Cerebellar nuclear complex (tissue), 1 donor: ENCODE measurements around the gene RTP2.
"Not testable (repeated sequence)": the region's sequence is repeated elsewhere in the genome, so short reads cannot be mapped to it uniquely, and the experiment has no call there.

Experiments
- DNase-seq, 2 experiments: peaks; one replicate each; lab custom pipeline; 2025; lab: John Stamatoyannopoulos, UW

Gene RTP2

GRCh38 chr3:187713504-187713903 is 11.1 kb upstream of the RTP2 start:
- DNase-seq: no peak

GRCh38 chr3:187709155-187709554 is 6.8 kb upstream of the RTP2 start:
- no peak for DNase-seq

DNA sequence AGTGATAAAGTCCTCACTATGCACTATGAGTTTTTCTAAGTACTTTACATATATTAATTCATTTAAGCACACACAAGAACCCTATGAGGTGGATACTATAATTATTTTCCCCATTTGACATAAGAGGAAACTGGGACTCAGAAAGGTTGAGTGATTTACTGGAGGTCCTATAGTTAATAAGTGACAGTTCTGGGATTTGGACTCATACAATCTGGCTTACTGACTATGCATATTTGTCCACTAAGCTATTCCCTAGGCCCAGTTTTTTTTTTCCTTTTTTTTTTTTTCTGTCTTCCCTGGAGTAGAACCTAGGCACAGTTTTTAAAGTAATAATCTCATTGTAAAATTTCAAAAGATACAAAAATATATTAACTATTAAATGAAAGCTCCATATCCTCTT is 6.3 kb upstream of the RTP2 start:
- DNase-seq: no peak

GRCh38 chr3:187706971-187707370 is 4.6 kb upstream of the RTP2 start:
- DNase-seq: no peak

DNA sequence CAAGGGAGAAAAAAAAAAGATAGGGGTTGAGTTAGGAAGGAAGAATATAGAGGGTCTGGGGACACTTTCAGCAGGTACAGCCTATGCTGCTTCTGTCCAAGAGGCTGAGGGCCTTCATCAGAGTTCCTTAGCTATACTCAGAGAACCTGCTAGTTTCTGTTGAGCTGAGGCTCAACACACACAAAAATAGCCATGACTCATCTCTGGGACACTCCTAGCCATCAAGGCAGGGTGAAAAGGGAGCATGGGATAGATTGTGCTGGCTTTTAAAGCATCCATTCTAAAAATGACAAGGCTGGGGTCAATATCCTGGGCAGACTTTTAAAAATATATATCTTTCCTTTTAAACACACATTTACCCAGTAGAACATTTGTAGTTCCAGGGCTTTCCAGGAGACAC is 2.8 kb upstream of the RTP2 start:
- no peak for DNase-seq

- no peak for DNase-seq
Observed at GRCh38 chr3:187700249-187700648, 2.1 kb downstream of the RTP2 start.

GRCh38 chr3:187698499-187699399 is 3.6 kb downstream of the RTP2 start:
- DNase-seq: no peak

- DNase-seq: no peak
Observed at GRCh38 chr3:187696021-187696420, 6.3 kb downstream of the RTP2 start.

DNA sequence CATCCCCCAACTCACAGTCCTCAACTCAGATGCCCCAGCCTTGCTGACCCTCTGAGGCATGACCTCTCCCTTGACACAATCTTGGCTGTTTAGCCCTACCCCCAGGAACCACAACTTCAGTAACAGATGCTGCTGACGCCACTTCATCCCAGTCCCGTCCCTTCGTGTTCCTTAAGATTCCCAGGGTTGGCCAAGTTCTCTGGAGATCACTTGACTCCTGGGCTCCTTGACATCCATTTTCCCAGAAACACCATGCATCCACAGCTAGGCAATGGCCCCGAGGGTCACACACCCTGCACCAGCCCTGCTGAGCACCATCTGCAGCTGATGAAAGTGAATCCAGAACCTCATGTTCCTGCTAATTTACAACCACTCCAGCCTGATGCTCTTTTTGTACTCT is 6.9 kb downstream of the RTP2 start:
- DNase-seq: no peak

GRCh38 chr3:187694801-187695200 is 7.6 kb downstream of the RTP2 start:
- no peak for DNase-seq

DNA sequence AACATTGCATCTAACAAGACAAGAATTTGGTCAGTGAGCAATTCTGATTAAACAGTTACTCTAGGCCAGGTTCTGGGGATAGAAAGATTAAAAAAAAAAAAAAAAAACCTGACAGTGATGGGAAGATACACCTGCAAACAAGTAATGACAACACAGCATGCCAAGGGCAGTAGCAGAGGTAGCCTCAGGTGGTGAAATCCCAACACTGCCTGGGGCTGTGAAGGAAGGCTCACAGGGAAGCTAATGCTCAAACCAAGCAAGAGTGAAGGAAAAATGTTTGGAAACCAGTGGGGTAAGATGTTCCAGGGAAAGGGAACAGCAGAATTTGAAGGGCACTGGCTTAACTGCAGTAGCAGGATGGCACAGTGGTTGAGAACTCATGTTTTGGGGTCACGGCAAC is 8.9 kb downstream of the RTP2 start:
- no peak for DNase-seq

DNA sequence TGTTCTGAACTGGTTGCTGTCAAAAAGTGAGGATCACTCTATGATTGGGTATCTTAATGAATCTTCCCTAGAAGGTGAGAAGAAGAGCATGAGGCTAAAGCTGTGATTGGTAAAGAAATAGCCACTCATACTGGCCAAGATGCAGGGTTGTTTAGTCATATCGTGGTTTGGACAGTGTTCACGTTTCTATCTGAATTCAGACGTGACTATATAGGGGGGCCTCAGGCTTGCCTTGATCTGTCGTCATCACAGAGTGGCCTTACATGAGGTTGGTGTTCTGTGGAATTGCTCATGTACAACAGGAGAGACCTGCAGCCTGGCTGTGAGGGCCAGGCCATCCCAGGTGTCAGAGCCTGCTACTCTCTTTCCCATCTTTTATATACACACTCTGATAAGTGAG is 12.4 kb downstream of the RTP2 start:
- DNase-seq: no peak

- no peak for DNase-seq
Observed at GRCh38 chr3:187686621-187687273, 15.6 kb downstream of the RTP2 start.

DNA sequence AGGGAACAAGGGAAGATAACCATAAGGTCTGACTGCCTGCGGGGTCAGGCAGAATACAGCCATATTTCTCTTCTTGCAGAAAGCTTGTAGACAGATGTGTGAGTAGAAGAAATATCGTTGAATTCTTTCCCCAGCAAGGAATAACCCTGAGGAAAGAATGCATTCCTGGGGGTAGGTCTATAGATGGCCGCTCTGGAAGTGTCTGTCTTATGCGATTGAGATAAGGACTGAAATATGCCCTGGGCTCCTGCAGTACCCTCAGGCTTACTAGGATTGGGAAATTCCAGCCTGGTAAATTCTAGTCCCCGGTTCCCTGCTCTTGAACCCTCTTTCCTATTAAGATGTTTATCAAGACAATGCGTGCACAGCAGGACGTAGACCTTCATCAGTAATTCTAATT is 16.4 kb downstream of the RTP2 start:
- no peak for DNase-seq

DNA sequence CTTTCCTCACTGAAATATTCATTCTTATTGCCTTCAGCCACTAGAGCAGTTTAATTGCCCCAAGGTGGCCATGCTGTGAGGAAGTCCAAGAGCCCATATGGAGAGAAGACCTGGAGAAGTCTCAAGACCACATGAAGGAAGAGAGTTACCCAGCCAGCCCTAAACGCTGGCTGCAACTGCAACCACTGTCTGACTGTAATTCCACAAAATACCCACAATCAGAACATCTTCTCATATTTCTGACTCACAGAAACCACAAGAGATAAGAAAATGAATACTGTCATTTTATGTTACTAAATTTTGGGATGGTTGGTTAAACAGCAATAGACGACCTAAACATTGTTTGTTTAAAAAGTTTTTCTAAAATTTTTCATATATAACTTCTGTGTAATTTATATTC is 17.5 kb downstream of the RTP2 start:
- DNase-seq: no peak

- DNase-seq: no peak
Observed at GRCh38 chr3:187684444-187684843, 17.9 kb downstream of the RTP2 start.

- not testable (repeated sequence) for DNase-seq
Observed at GRCh38 chr3:187681756-187682155, 20.6 kb downstream of the RTP2 start.

DNA sequence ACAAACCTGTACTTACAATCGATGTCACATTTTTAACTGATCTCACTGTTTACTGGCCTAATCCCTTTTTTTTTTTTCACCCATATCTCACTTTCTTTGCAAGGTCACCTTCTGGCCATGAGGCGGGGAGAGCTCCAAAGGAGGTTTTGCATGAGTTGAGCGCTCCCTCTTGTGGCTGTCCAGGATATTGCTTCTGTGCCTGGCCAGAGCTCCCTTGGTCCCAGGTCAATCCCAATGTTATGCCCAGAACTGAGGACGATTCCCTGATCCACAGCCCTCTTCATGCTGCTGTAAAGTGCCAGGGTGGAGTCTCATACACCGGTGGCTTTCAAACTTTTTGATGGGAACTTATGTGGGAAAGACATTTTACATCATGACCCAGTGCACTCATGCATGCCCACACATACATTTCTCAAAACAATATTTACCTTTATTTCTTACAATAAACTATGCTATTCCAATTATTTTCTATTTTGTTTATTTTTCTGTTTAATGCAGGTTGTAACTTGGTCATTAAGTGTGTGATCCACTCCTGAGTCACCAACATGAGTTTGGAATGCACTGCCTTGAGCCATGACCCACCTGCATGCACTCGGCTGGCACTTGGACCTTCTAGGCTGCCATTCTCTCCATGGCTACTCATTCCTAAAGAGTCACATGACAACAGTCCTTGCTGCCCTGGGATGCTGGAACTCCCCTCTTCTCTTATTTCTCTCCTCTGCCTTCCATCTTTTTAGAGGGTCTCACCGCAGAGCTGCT is 22.5 kb downstream of the RTP2 start:
- no peak for DNase-seq

DNA sequence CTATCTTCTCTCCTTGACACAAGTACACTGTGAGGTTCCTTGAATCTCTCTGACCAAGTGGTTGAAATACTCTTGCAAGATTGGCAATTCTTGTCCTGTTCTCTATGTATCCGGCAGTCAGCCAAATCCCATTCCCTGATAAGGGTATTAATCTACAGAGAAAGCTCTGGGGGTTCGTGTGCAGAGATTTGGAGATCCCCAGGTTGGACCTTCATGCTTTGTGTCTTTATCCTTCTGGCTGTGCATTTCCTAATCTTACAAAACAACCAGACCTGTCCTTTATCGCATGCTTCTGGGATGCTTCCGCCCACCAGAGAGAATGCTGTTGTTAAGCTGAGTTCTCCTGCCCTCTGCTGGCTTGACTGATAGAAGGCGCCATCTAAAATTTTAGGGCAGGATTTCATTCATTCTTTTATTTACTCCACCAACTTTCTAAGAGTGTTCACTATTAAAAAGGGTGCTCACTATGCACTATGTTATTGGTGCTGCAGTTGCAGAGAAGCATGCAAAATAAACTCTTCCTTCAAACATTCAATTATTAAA is 23.6 kb downstream of the RTP2 start:
- no peak for DNase-seq

GRCh38 chr3:187677604-187678003 is 24.8 kb downstream of the RTP2 start:
- no peak for DNase-seq

- DNase-seq: no peak
Observed at GRCh38 chr3:187673012-187673411, 29.3 kb downstream of the RTP2 start.

DNA sequence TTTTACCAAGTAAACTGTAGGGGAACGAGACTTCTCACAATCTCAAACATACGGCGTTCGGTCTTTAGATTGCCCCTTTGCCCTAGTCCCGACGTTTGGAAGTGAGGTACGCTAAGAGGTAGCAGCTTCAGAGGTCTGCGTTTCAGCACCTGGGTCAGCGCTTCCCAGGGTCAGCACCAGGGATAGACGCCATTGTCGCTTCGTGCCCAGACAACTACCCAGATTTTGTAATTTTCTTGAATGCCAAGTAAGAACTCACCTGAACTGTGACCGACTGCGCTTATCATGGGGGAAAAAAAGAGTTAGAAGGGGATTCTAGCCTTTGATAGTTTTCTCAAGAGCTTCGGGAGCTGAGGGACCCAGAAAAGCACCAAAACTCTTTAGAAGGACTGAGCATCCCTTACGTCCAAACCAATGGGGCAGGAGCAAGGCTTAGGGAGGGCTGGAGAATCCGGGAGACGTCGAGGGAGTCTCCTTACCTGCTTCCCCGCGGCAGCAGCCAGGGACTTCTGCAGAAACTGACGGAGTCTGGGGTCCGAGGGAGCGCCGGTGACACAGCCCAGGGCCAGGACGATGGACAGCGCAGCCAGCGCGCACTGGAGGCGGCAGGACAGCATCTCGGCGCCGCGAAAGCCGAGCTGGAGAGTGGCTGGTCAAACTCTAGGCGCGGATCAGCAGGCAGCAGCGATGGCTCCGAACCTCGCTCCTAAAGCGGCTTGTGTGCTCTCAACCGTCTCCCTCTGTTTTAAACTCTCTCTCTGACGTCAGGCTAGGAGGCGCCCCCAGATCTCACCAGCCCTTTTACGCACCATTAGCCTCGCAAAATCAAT is 32.5 kb downstream of the RTP2 start, which contains the start of gene SST:
SST (minus strand) TSS at position 720 of the 830 bp plus-strand sequence; CDS start at position 617, 103 bp downstream.
- DNase-seq: no peak
